Measurements from ENCODE around the gene RAC2.

The RAC2 gene

GRCh38 chr22:37244114-37244921 lies at the start of gene RAC2:
Gene RAC2, minus strand, starts transcription at chr22:37244269. Its CDS starts 121 bp downstream, at chr22:37244148.
- DNase-seq: no peak

GRCh38 chr22:37293172-37293571 lies 49.1 kb upstream of the RAC2 start:
- DNase-seq: no peak

DNA sequence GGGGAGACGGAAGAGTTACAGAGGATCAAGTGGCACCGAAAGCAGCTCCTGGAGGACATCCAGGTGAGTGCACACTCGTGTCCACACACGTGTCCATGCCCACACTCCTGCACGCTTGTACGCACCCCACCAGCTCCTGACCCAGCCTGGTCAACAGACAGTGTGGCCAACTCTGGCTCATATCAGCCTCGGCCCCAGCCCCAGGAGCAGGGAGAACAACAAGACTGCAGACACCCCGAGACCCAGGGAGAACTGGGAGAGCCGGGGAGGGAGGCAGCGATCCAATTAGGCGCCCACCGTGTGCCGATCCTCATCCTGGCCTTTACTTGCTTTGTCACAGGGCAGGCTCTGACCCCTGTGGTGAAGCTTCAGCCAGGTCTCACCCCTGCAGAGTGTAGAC lies 48.6 kb upstream of the RAC2 start:
- DNase-seq: no peak

- DNase-seq: no peak
These were observed 47.7 kb upstream of the RAC2 start for GRCh38 chr22:37291559-37292298.

GRCh38 chr22:37290737-37291136 lies 46.7 kb upstream of the RAC2 start:
- peak; percentile 57 for DNase-seq

- DNase-seq: no peak
These were observed 45.2 kb upstream of the RAC2 start for GRCh38 chr22:37289156-37289735.

DNA sequence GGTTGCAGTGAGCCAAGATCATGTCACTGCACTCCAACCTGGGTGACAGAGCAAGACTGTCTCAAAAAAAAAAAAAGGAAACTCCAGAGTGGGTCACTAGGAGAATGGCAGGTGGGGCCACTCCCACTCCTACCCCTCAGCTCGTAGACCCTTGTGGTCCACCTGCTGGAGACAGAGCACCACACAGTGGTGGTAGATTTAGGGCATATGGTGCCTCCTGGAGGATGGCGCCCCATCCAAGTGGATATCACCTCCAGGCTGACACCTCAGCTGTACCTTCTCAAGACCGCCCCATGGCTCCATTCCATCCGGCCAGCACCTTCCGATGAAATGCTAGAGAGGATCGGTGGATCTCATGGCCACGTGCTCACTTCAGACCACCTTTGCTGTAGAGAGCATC lies 44.5 kb upstream of the RAC2 start:
- DNase-seq: no peak

GRCh38 chr22:37287550-37287951 lies 43.5 kb upstream of the RAC2 start:
- no peak for DNase-seq

- DNase-seq: no peak
These were observed 41.9 kb upstream of the RAC2 start for GRCh38 chr22:37285937-37286336.

GRCh38 chr22:37284805-37285355 lies 40.8 kb upstream of the RAC2 start:
- no peak for DNase-seq

DNA sequence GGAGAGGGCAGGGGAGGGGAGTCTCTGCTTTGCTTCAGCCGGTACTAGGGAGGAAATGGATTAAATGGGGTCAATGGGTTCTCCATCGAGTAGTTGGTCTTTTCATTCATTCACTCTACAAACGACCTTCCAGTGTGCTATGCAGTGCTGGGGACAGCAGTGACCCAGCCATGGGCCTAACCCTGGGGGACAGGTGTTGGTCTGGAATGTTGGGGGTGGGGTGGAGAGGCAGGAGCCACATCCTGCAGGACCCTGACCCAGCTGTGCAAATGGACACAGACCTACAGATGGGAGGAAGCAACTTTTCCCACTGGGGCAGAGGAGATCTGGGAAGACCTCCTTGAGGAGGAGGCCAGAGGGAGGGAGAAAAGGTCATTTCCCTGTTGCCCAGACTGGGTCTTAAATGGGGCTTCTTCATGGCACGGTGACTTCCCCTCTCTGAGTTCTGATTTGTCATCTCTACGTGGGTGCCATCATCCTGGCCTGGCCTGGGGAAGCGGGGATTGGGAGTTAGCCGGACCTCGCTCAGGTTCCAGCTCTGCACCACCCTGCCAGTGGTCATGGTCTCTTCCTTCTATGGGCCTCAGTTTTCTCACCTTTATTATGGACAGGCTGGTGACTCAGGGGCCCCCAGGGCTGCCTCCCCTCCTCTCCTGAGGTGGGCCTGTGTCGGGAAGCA lies 40.2 kb upstream of the RAC2 start:
- DNase-seq: no peak

- no peak for DNase-seq
These were observed 39.4 kb upstream of the RAC2 start for GRCh38 chr22:37283393-37283937.

DNA sequence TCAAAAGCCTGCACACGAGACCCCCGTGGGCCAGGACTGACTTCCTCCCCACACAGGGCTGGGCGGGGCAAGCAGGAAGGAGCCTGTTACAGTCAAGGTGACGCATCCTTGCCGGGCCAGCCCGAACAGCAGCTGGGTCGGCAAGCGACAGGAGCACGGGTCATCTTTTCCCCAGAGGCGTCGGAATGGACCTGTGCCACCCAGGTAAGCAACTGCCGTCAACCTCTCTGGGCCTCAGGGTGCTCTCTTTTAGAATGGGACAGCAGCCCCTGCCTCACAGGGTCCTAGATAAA lies 38.3 kb upstream of the RAC2 start, which contains the start of gene CYTH4:
TSS of gene CYTH4 (plus strand) at position 124 of the 293 bp plus-strand sequence. CDS start at position 186, 62 bp downstream.
- DNase-seq: no peak

- no peak for DNase-seq
These were observed 37.7 kb upstream of the RAC2 start for GRCh38 chr22:37281646-37282384.

DNA sequence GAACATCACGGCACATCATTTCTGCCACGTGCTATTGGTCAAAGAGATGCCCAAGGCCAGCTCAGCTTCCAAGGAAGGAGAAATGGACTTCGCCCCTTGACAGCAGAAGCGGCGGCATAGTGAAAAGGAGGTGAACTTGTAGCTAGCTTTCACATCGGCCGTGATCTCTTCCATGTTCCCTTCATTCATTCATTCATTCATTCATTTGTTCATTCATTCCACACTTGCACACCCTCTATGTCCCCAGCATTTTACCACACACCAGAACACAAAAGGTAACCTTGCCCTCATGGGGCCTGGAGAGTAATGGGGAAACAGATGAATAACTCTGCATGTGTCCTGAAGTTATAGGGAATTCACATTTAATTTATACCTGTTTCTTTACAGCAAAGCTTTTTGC lies 37.1 kb upstream of the RAC2 start:
- no peak for DNase-seq

DNA sequence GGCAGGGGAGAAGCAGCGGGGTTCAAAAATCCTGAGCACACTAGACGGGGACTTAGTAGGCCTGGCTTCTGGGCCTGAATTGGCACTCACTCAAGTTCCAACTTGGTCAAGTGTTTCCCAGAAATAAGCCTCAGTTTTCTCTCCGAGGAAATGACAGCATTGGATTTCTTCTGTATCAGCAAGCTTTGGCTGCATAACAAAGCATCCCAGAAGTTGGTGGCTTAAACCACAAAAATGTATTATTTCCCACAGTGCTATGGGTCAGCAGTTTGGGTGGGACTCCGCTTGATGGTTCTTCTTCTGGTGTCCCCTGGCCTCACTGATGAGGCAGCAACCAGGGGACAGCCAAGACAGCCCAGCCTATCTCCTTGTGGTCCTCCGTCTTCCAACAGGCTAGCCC lies 36.6 kb upstream of the RAC2 start:
- no peak for DNase-seq

- DNase-seq: no peak
These were observed 35.5 kb upstream of the RAC2 start for GRCh38 chr22:37279331-37280181.

- no peak for DNase-seq
These were observed 34.2 kb upstream of the RAC2 start for GRCh38 chr22:37278261-37278660.

DNA sequence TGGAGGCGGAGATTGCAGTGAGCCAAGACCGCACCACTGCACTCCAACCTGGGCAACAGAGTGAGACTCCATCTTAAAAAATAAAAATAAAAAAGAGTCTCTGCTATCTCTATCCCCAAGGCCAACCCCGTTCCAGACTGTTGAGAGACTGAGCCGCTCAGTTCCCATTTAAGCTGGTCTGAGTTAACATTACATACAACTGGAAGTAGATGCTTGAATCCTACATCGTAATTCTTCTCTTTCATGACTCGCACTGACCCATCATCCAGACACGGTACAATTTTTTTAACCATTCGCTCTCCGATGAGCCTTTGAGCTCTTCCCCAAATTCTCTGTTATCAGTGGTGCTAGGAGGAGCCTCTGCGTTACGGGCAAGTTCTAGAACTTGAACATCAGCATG lies 33.3 kb upstream of the RAC2 start:
- DNase-seq: no peak

DNA sequence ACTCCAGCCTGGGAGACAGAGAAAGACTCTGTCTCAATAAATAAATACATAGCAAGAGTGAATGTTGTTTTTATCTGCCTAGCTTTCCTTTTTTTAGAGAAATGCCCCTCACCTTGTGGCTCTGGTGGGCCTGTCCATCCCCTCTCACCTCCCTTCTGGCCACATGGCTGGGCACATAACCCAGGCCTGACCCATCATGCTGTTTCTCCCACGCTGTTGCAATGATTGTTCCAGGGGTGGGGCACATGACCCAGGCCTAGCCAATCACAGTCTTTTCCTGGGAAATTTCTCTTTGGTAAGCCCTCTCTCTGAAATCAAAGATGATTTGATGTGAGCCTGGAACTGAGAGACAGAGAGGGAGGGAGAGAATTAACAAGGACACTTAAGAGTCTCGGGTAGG lies 32.7 kb upstream of the RAC2 start:
- no peak for DNase-seq

GRCh38 chr22:37275622-37276021 lies 31.6 kb upstream of the RAC2 start:
- DNase-seq: no peak
